HG03575 (cell line): ENCODE data around the gene ZSWIM3.
"Not testable (repeated sequence)": the region's sequence is repeated elsewhere in the genome, so short reads cannot be mapped to it uniquely, and the experiment has no call there.

Experiments
- ATAC-seq: cut with Tn5 transposase; IDR thresholded peaks from one replicate; pipeline ENCODE4 v1.9.1; 2021; ENCODE audit not compliant: unreplicated experiment, insufficient number of reproducible peaks, low FRiP score; ENCODE audit errors: extremely low read depth

Gene ZSWIM3

GRCh38 chr20:45852326-45852725 is 5.1 kb upstream of the ZSWIM3 start:
- no peak for ATAC-seq

- ATAC-seq, result no peak
Measured at GRCh38 chr20:45853484-45853883, 3.9 kb upstream of the ZSWIM3 start.

DNA sequence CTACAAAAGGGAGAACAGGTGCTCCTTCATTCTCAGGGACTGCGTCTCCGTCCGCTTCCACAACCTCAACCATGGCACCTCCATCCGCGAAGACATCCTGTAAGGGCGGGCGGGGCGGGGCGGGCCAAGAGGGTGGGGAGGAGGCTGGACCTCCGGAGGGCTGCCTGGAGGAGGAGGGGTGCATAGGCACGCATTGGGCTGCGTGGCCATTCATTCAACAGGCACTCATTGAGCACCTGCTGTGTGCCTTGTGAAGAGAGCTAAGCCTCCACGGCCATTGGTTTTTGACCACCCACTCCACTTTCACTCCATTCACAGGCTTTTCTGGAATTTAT is 435 bp downstream of the ZSWIM3 start:
- no peak for ATAC-seq

DNA sequence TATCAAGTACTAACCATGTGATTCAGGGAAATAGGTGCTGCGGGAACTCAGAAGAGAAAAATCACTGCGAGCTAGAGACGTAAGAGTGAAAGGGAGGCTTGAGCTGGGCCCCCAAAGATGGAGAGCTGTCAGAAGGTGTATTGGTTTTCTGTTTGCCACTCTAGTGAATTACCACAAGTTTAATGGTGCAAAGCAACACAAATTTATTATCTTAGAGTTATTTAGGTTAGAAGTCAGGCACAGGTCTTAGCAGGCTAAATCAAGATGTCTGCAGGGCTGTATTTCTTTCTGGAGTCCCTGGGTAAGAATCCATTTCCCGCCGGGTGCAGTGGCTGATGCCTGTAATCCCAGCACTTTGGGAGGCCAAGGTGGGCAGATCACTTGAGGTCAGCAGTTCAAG is 2.5 kb downstream of the ZSWIM3 start:
- no peak for ATAC-seq

GRCh38 chr20:45860560-45861220 is 3.3 kb downstream of the ZSWIM3 start:
- no peak for ATAC-seq

GRCh38 chr20:45861221-45862075 is 4.0 kb downstream of the ZSWIM3 start:
- ATAC-seq, result no peak

- no peak for ATAC-seq
Measured at GRCh38 chr20:45863543-45864470, 6.4 kb downstream of the ZSWIM3 start.

DNA sequence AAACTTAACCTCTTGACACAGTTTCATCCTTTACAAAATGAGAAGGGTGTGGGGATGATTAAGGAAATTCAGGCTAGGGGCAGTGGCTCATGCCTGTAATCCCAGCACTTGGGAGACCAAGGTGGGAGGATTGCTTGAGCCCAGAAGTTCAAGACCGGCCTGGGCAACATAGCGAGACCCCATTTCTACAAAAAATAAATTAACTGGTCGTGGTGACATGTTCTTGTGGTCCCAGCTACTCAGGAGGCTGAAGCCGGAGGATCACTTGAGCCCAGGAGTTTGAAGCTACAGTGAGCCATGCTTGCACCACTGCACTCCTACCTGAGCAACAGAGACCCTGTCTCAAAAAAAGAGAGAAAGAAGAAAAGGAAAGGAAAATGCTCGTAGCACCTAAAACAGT is 9.0 kb downstream of the ZSWIM3 start:
- ATAC-seq, result no peak

GRCh38 chr20:45867136-45867818 is 9.9 kb downstream of the ZSWIM3 start:
- no peak for ATAC-seq

DNA sequence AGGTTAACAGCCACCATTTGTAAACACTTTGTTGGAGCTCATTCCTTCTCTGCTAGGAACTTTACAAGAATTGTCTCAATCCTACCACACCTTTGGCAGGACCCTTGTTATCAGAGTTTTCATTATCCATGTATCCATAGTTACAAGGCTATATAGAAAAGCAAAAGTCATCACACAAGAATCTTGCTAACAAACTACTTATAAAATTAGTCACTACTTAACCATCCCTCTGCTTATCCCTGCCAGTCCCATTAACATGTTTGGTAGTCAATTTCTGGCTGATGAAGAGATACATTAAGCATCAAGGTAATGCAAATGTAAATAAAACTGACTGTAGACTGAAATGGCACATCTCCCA is 10.4 kb downstream of the ZSWIM3 start:
- ATAC-seq, result no peak

DNA sequence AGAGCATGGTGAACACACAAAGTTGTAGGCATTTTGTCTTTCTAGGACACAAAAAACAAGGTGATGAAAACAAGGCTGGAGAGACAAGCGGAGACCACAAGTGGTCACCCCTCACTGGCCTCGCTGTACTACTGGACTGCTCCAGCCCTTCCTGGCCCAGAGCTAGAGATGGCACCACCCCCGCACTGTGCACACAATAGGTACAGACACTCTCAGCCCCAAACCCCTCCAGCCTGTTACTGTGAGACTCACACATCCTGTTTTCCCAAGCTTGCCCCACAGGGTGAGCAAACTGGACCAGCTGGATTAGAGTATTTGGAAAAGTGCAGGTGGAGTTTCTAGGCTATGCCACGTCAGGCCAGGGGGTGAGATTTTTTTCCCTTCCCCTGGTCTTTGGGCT is 15.2 kb downstream of the ZSWIM3 start:
- ATAC-seq, result no peak

DNA sequence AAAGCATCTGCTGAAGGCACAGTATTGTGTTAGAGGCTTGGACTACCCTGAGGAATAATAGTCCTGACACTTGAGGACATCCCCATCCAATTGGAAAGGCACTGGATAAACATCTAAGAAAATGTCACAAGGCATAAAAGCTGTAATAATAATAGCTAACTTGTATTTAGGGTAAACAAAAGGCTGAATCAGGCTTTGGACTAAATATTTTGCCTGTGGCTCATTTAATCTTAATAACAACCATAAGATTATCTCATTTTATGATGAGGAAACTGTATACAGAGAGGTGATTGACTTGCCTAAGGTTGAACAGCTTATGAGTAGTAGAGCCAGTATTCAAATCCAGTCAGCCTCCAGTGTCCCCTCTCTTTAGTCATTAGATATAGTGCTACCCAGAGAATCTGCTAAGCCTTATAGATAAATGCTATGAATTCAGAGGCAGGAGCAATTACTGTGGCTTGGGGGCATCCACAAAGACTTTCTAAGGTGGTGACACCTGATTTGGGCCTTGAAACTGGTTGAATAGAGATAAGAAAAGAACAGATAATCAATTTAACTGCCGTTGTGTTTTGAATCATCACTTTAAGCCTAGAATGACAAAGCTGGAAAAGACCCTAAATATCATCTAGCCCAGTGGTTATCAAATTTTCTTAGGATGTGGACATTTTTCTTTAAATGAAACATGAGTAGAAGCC is 16.1 kb downstream of the ZSWIM3 start:
- no peak for ATAC-seq

- not testable (repeated sequence) for ATAC-seq
Measured at GRCh38 chr20:45874104-45874481, 16.7 kb downstream of the ZSWIM3 start.

DNA sequence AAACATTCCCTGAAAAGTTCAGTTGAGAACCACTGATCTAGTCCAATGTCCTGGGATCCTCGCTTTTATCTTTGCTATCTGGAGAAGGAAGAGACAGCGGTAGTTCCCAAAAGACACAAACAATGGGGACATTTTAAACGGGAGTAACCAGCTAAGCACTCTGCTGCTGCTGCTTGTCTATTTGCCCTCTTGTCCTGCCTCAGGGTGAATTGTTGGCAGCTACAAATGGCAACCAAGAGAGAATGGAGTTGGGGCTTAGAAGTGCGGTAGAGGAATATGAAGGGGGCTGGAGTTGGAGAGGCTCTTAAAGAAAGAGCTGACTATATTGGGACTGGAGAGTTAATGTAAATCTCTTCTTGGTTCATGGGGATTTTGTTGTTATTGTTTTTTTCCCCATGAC is 17.2 kb downstream of the ZSWIM3 start:
- ATAC-seq, result no peak

DNA sequence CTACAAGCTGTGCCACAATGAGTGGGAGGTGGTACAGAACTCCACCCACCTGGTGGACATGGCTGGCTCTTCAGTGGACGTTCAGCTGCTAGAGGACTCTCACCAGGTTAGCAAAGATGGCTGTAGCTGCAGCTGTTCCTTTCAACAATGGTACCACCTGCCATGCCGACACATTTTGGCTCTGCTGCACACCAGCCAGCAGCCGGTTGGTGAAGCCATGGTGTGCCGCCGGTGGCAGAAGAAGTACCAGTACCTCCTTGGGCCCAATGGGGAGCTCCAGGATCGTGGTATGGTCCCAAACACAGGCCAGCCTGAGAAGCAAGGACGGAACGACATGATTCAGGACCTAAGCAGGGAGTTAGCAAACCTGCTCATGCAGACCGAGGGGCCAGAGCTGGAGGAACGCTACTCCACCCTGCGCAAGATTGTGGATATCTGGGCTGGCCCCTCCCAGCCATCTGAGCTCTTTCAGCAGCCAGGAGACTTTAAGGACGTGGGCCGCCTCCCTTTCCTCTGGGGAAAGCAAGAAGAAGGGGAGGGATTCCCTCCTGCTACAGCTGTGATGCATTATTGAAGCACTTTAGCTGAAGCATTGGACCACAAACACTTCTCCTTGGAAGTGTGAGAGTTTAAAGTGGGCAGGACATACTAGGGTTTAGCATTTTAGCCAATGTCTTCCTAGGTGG is 20.8 kb downstream of the ZSWIM3 start:
- ATAC-seq, result no peak

- peak; percentile 88 for ATAC-seq
Measured at GRCh38 chr20:45880988-45881788, 23.8 kb downstream of the ZSWIM3 start, which contains the start of gene ZSWIM1. Gene ZSWIM1 (plus strand): TSS chr20:45881227. CDS start chr20:45882593, 1,366 bp downstream.

DNA sequence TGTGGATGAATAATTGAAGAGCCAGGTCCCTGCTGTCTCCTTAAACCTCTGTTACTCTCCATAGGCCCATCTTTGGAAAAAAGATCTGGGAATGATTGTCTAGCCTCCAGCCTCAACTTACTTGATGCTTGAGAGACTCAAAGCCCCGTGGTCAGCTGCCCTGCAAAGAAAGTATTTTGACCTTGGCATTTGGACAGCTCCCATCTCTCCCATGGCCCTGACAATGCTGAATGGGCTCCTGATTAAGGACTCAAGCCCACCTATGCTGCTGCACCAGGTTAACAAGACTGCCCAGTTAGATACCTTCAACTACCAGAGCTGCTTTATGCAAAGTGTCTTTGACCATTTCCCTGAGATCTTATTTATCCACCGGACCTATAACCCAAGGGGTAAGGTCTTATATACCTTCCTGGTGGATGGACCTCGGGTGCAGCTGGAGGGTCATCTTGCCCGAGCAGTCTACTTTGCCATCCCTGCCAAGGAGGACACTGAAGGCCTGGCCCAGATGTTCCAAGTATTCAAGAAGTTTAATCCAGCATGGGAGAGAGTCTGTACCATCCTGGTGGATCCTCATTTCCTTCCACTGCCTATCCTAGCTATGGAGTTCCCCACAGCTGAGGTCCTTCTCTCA is 25.2 kb downstream of the ZSWIM3 start:
- no peak for ATAC-seq
